Ovary (tissue), 9 donors: Measurements from ENCODE around the gene PYGB. TPM values are rescaled to one million over a fixed set of nuclear protein-coding genes. Genes with fewer than 3 reads are reported as not detected.

Experiments
- DNase-seq, 5 donors: peaks; one replicate each; pipeline ENCODE4 v3.0.0-alpha.2; 2019 to 2020
- H3K27ac ChIP-seq, 2 donors: fragments of 200-600 bp; one replicate each; pipeline versions ENCODE4 v1.5.1 to v1.8.0; 2019 to 2022
- H3K27me3 ChIP-seq: fragments of 200-600 bp; one replicate; pipeline ENCODE4 v1.8.0; 2022
- H3K36me3 ChIP-seq: fragments of 200-600 bp; sonication (generic); one replicate; pipeline ENCODE4 v1.5.1; 2019
- H3K4me1 ChIP-seq: one replicate; pipeline ENCODE4 v1.8.1; 2013; ENCODE audit warnings: mild to moderate bottlenecking, moderate library complexity; ENCODE audit not compliant: insufficient read depth
- H3K4me3 ChIP-seq: fragments of 200-600 bp; sonication (generic); one replicate; pipeline ENCODE4 v1.5.1; 2017
- H3K9me3 ChIP-seq, 2 donors: fragments of 200-600 bp in 1 of 2; sonication (generic) in 1 of 2; one replicate each; pipeline versions ENCODE4 v1.5.1 to v1.8.1; 2013 to 2019; ENCODE audit warnings: mild to moderate bottlenecking in 1 of 2, moderate library complexity in 1 of 2
- EP300 ChIP-seq: sonication (generic); formaldehyde crosslinking; IDR thresholded peaks from one replicate; pipeline ENCODE4 v1.6.1; 2017; ENCODE audit warnings: antibody characterized with exemption
- POLR2A ChIP-seq: fragments of 450-650 bp; IDR thresholded peaks from one replicate; pipeline ENCODE4 v1.6.1; 2017; ENCODE audit warnings: antibody characterized with exemption, mild to moderate bottlenecking, moderate library complexity
- WGBS, 3 donors: extraction: QIAGEN DNeasy Blood & Tissue Kit in 1 of 3; methylation state at CpG; one replicate each; pipeline versions ENCODE4 v1.1.5 to v1.1.7; 2013 to 2017; 5-methylcytosine and 5-hydroxymethylcytosine counted together
- intact Hi-C, 4 donors: fragments of 100-400 bp; cut with DNase I; formaldehyde crosslinking; loops; one replicate each; pipeline versions ENCODE4 v1.11.0 to v1.15.1; 2022 to 2023
- polyA plus RNA-seq, 2 donors: library from polyadenylated mRNA; stranded (reverse); fragments of 200-250 nt in 1 of 2; fragments of 350-450 nt in 1 of 2; fragmentation: Illumina TruSeq in 1 of 2; extraction: RNeasy Lipid Tissue Mini Kit (QIAGEN cat#74804) in 1 of 2; gene quantifications; one replicate each; pipeline ENCODE4 v1.2.3, GENCODE V29; 2013 to 2014
- total RNA-seq, 7 donors: library from RNA; depleted of rRNA in 2 of 7; stranded (reverse); fragments of >200 nt in 2 of 7; fragmentation: NEBNext Ultra II Directional in 3 of 7; extraction: Animal tissue kit (Norgen Biotek cat#: 25700) in 3 of 7; gene quantifications; one replicate each; pipeline versions ENCODE4 v1.1.0 to v1.2.4, GENCODE V29; 2016 to 2023
- TF ChIP-seq, protein P1 (sequence below), 3 donors: fragments of 450-650 bp in 2 of 3; fragments of 200-600 bp in 1 of 3; IDR thresholded peaks; one replicate each; pipeline versions ENCODE4 v1.5.1 to v1.8.0; 2016 to 2022; ENCODE audit warnings: antibody characterized with exemption in 3 of 3, mild to moderate bottlenecking in 1 of 3
- donor health status: DM: no; HTN: no; CAD: no; lungs with moderate emphysema.
- donor health status: DM: no; HTN: no; CAD: no.
- donor health status: Bipolar disorder and iron deficiency.
- donor health status: DM: yes; HTN: yes; CAD: no.
- donor health status: DM: no; HTN: no; CAD: no.
- donor health status: DM: yes; HTN: yes; CAD: no.

PYGB gene
- total and polyA plus RNA-seq, 9 donors = 23.1 to 54.2 (median 38.3) TPM

DNA sequence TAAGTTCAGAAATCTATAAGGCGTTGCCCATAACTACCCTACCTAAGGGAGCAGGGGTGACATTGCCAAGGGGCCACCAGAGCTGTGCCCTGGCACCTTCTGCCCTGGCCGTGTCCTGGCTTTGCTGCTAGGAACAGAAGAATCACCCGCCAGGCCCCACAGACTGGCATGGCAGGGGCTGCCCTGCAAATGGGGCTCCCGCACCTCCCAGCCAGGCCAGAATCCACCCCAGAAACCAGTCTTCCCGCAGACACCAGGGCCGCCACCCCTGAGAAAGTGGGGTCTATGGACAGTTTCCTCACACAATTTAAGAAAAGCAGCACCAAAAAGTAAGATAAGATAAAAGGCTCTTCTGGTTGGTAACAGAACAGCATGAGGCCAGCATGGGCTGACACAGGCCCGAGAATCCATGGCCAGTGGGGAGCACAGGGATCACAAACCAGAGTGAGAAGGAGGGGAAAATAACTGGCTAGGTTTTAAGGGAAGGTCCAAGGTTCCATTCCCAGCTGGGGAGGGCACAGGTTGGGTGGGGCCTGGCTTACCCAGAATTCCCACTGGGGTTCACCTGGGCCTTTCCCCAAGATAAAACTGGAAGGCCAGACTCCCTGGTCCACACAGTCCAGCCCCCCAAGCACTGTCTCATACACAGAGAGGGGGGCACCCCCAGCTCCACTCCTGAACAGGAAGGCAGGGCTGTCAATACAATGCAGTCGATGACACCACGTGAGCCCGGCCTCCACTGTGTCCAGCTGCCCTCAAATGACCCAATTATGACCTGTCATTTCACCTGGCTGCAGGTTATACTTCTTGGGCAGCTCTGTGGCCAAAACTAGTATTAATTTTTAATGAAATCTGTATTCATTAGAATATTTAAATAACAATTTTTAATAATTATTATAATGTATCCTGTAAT is 59.4 kb downstream of the PYGB start:
- Histone ChIP-seq H3K4me3 (no peak overlapping the region), H3K27me3 (no peaks in the 10 kb centered on the region), H3K9me3 (no peaks in the 10 kb centered on the region), H3K4me1 (peaks cover 18% of the 10 kb centered on the region), H3K27ac (no peak overlapping the region), H3K36me3 (no peaks in the 10 kb centered on the region)
- 93 to 95% (median 94%) methylated on average over 10 of the region's 10 CpGs for WGBS, 3 donors
- TF ChIP-seq EP300 (no peak), POLR2A (no peak)
- TF ChIP-seq, protein P1, sequence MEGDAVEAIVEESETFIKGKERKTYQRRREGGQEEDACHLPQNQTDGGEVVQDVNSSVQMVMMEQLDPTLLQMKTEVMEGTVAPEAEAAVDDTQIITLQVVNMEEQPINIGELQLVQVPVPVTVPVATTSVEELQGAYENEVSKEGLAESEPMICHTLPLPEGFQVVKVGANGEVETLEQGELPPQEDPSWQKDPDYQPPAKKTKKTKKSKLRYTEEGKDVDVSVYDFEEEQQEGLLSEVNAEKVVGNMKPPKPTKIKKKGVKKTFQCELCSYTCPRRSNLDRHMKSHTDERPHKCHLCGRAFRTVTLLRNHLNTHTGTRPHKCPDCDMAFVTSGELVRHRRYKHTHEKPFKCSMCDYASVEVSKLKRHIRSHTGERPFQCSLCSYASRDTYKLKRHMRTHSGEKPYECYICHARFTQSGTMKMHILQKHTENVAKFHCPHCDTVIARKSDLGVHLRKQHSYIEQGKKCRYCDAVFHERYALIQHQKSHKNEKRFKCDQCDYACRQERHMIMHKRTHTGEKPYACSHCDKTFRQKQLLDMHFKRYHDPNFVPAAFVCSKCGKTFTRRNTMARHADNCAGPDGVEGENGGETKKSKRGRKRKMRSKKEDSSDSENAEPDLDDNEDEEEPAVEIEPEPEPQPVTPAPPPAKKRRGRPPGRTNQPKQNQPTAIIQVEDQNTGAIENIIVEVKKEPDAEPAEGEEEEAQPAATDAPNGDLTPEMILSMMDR (IDR thresholded peaks at IDR 0.05) = no peak
- peak in 1 of 5 donors; percentile 7 for DNase-seq
- intact Hi-C loops = loop anchor here in 1 of 4 donors (10.0 kb wide), 1 partner anchor 62 kb away; the partner anchor contains the start of gene PYGB

DNA sequence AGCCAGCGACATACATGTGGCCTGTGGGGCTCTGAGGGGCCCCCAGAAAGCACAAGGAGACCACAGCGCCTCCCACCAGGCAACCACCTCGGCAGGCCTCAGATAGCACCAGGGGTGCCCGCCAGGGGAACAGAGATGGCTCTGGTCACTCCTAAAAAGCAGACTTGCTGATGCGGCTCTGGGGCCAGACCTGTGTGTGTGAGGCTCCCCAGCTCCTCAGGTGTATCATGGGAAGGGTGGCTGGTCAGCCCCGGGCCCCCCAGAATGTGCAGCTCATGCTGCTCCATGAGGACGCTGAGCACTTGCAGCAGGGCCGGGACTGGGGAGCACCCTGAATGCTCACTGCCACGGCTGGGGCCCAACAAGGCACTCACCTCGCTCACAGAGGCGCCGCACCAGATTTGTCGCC is 60.2 kb downstream of the PYGB start:
- 91 to 96% (median 93%) methylated on average over 13 of the region's 13 CpGs for WGBS, 3 donors
- peak in 2 of 5 donors; percentile 13 to 30 for DNase-seq
- Histone ChIP-seq H3K4me3 (no peak overlapping the region), H3K27ac (no peak overlapping the region), H3K36me3 (no peaks in the 10 kb centered on the region), H3K4me1 (peaks cover 18% of the 10 kb centered on the region), H3K27me3 (no peaks in the 10 kb centered on the region), H3K9me3 (no peaks in the 10 kb centered on the region)
- TF ChIP-seq, protein P1 (IDR thresholded peaks at IDR 0.05) = no peak
- TF ChIP-seq POLR2A = no peak
- no peak for TF ChIP-seq EP300
- intact Hi-C loops = loop anchor here in 1 of 4 donors (10.0 kb wide), 1 partner anchor 63 kb away; the partner anchor contains the start of gene PYGB

DNA sequence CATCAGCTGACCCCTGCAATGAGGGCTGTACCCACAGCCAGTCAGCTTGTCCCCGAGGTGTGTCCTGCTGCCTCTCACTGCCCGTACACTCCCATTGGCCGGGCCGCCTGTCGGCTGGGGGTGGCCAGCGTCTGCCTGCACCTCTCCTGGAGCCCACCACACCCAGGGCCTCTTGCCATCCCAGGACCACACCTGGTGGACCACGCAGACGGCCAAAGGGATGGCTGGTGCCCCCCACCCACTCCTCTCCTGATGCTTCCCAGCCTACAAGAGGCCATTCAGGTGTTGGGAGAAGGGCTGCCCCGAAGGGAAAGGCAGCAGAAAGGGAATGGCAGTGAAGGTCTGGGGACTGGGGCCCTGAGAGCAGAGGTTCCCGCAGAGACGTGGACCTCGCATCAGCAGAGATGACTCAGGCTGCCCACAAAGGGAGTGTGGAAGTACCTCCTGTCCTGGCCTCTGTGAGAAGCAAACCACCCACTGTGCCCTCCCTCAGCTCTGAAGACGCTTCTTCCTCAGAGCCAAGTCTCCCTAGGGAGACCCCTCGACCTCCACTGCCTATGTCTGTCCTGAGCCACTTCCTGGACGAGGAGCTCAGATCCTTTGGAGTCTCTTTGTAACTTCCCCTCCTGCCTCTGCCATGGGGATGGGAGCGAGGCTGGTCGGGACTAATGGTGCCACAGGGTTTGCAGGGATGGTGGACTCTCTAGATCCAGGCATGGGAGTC is 60.9 kb downstream of the PYGB start:
- TF ChIP-seq, protein P1 (IDR thresholded peaks at IDR 0.05) = no peak
- no peak for TF ChIP-seq POLR2A
- DNase-seq = peak in 2 of 5 donors; percentile 19 to 35
- Histone ChIP-seq H3K4me1 (peaks cover 18% of the 10 kb centered on the region), H3K27ac (no peak overlapping the region), H3K9me3 (no peaks in the 10 kb centered on the region), H3K36me3 (no peaks in the 10 kb centered on the region), H3K27me3 (no peaks in the 10 kb centered on the region), H3K4me3 (no peak overlapping the region)
- intact Hi-C loops = loop anchor here in 1 of 4 donors (10.0 kb wide), 1 partner anchor 64 kb away; the partner anchor contains the start of gene PYGB
- WGBS, 3 donors = 87 to 93% (median 89%) methylated on average over 17 of the region's 17 CpGs
